Osteocyte (in vitro differentiated cells): ENCODE data around the gene HAUS1. TPM values are rescaled to one million over a fixed set of nuclear protein-coding genes. Genes with fewer than 3 reads are reported as not detected.
"Not testable (repeated sequence)": the region's sequence is repeated elsewhere in the genome, so short reads cannot be mapped to it uniquely, and the experiment has no call there.

Experiments
- DNase-seq: peaks from one replicate; pipeline ENCODE4 v3.0.0; 2021; ENCODE audit warnings: mixed read lengths; ENCODE audit not compliant: unreplicated experiment; ENCODE audit errors: extremely low spot score
- H3K27ac Mint-ChIP-seq: one replicate; pipeline ENCODE4 v1.8.0; 2021; ENCODE audit warnings: mild to moderate bottlenecking, mixed read lengths; ENCODE audit not compliant: unreplicated experiment
- H3K27me3 Mint-ChIP-seq: one replicate; pipeline ENCODE4 v1.8.0; 2021; ENCODE audit warnings: mixed read lengths; ENCODE audit not compliant: unreplicated experiment
- H3K36me3 Mint-ChIP-seq: one replicate; pipeline ENCODE4 v1.8.0; 2021; ENCODE audit warnings: mixed read lengths; ENCODE audit not compliant: unreplicated experiment
- H3K4me1 Mint-ChIP-seq: one replicate; pipeline ENCODE4 v1.8.0; 2021; ENCODE audit warnings: mixed read lengths; ENCODE audit not compliant: unreplicated experiment
- H3K4me3 Mint-ChIP-seq: one replicate; pipeline ENCODE4 v1.8.0; 2021; ENCODE audit warnings: mild to moderate bottlenecking, moderate library complexity, mixed read lengths; ENCODE audit not compliant: unreplicated experiment
- H3K9me3 Mint-ChIP-seq: one replicate; pipeline ENCODE4 v1.8.0; 2021; ENCODE audit warnings: mixed read lengths; ENCODE audit not compliant: unreplicated experiment
- CTCF ChIP-seq: fragments of 200-600 bp; sonication (generic); IDR thresholded peaks from 2 replicates; pipeline ENCODE4 v1.5.0; 2021; ENCODE audit warnings: antibody characterized with exemption, mild to moderate bottlenecking, moderate library complexity
- total RNA-seq: library from RNA; stranded (reverse); gene quantifications from 2 replicates; pipeline ENCODE4 v1.2.1, GENCODE V29; 2021

HAUS1 gene
- total RNA-seq, 1 donor from 2014 or later = 37.0 TPM

- no peak for DNase-seq
- Mint-ChIP-seq H3K9me3 (peaks cover 5% of the 10 kb centered on the region), H3K27me3 (no peaks in the 10 kb centered on the region), H3K4me3 (no peak overlapping the region), H3K4me1 (peaks cover 33% of the 10 kb centered on the region), H3K36me3 (peaks cover 2% of the 10 kb centered on the region), H3K27ac (no peak overlapping the region)
- no peak for TF ChIP-seq CTCF
Measured at GRCh38 chr18:46158499-46158898, 54.3 kb downstream of the HAUS1 start.

- H3K36me3 Mint-ChIP-seq = peaks cover 2% of the 10 kb centered on the region
- peak overlapping the region; percentile 7 for H3K27ac Mint-ChIP-seq
- no peak overlapping the region for H3K4me3 Mint-ChIP-seq
- no peak for DNase-seq
- peaks cover 29% of the 10 kb centered on the region for H3K4me1 Mint-ChIP-seq
- TF ChIP-seq CTCF = no peak
- no peaks in the 10 kb centered on the region for H3K27me3 Mint-ChIP-seq
- H3K9me3 Mint-ChIP-seq = no peaks in the 10 kb centered on the region
Measured at GRCh38 chr18:46160050-46160798, 56.0 kb downstream of the HAUS1 start.

GRCh38 chr18:46160840-46161239, 56.7 kb downstream of the HAUS1 start:
- DNase-seq, H3K4me3 Mint-ChIP-seq, H3K36me3 Mint-ChIP-seq, H3K27me3 Mint-ChIP-seq, H3K9me3 Mint-ChIP-seq, H3K27ac Mint-ChIP-seq: not testable (repeated sequence)
- peaks cover 22% of the 10 kb centered on the region for H3K4me1 Mint-ChIP-seq

- TF ChIP-seq CTCF = no peak
- no peak for DNase-seq
- peaks cover 2% of the 10 kb centered on the region for H3K36me3 Mint-ChIP-seq
- peaks cover 15% of the 10 kb centered on the region for H3K4me1 Mint-ChIP-seq
- H3K9me3 Mint-ChIP-seq = no peaks in the 10 kb centered on the region
- H3K27me3 Mint-ChIP-seq = no peaks in the 10 kb centered on the region
- H3K4me3 Mint-ChIP-seq = no peak overlapping the region
- H3K27ac Mint-ChIP-seq = no peak overlapping the region
Measured at GRCh38 chr18:46161703-46162396, 57.7 kb downstream of the HAUS1 start.

GRCh38 chr18:46163091-46163490, 58.9 kb downstream of the HAUS1 start:
- H3K27ac Mint-ChIP-seq = no peak overlapping the region
- no peaks in the 10 kb centered on the region for H3K36me3 Mint-ChIP-seq
- no peak for DNase-seq
- peaks cover 12% of the 10 kb centered on the region for H3K4me1 Mint-ChIP-seq
- no peaks in the 10 kb centered on the region for H3K27me3 Mint-ChIP-seq
- H3K9me3 Mint-ChIP-seq = no peaks in the 10 kb centered on the region
- TF ChIP-seq CTCF = no peak
- H3K4me3 Mint-ChIP-seq = no peak overlapping the region
